ENCODE measurements around the gene FBRSL1. TPM values are rescaled to one million over a fixed set of nuclear protein-coding genes. Genes with fewer than 3 reads are reported as not detected.

The FBRSL1 gene
- total RNA-seq, 3 donors from 2014 or later (not counting 1 experiment from before 2014, with no cell fraction given): 67.5 to 78.0 (median 76.2) TPM

- Histone ChIP-seq H3K27me3 (ENCODE audit: control insufficient read depth, insufficient read depth, low read length) (no peaks in the 10 kb centered on the region), H3K9me3 (ENCODE audit: control insufficient read depth, insufficient read depth, low read length) (no peaks in the 10 kb centered on the region), H3K27ac (ENCODE audit: low read length) (no peak overlapping the region), H3K4me3 (ENCODE audit: low read length) (no peak overlapping the region), H3K4me1 (ENCODE audit: control insufficient read depth, insufficient read depth, low read length) (peaks cover 35% of the 10 kb centered on the region), H3K36me3 (ENCODE audit: control insufficient read depth, insufficient read depth, low read length) (peaks cover 2% of the 10 kb centered on the region)
- H3K27me3 Mint-ChIP-seq (ENCODE audit: low read depth in 2 of 2): no peaks in the 10 kb centered on the region
- H3K9me3 Mint-ChIP-seq: peaks cover 3 to 5% of the 10 kb centered on the region in 2 donors
- intact Hi-C loops (cut with micrococcal nuclease): no loop called here
- 93% methylated on average over 9 of the region's 9 CpGs for WGBS (ENCODE audit: insufficient coverage)
- TF ChIP-seq CTCF (IDR thresholded peaks at IDR 0.05): no peak
- no peaks in the 10 kb centered on the region for H3K36me3 Mint-ChIP-seq
- H3K27ac Mint-ChIP-seq: no peak overlapping the region
- ATAC-seq: no peak
- no peak overlapping the region for H3K4me3 Mint-ChIP-seq
- H3K4me1 Mint-ChIP-seq: peaks cover 18 to 34% of the 10 kb centered on the region in 2 donors
- no peak for DNase-seq
These were observed 51.2 kb downstream of the FBRSL1 start for GRCh38 chr12:132541200-132541599.

- peaks cover 31% of the 10 kb centered on the region for H3K4me1 ChIP-seq (ENCODE audit: control insufficient read depth, insufficient read depth, low read length)
- ATAC-seq (no peak), DNase-seq (no peak)
- Mint-ChIP-seq H3K4me1 (peaks cover 10 to 26% of the 10 kb centered on the region in 2 donors), H3K9me3 (no peaks in the 10 kb centered on the region), H3K4me3 (no peak overlapping the region), H3K27me3 (ENCODE audit: low read depth in 2 of 2) (no peaks in the 10 kb centered on the region), H3K36me3 (no peaks in the 10 kb centered on the region), H3K27ac (no peak overlapping the region)
- H3K27me3 ChIP-seq (ENCODE audit: control insufficient read depth, insufficient read depth, low read length): no peaks in the 10 kb centered on the region
- H3K9me3 ChIP-seq (ENCODE audit: control insufficient read depth, insufficient read depth, low read length): no peaks in the 10 kb centered on the region
- TF ChIP-seq CTCF (IDR thresholded peaks at IDR 0.05): no peak
- no peak overlapping the region for H3K27ac ChIP-seq (ENCODE audit: low read length)
- intact Hi-C loops (cut with micrococcal nuclease): no loop called here
- WGBS (ENCODE audit: insufficient coverage): 94% methylated on average over 20 of the region's 20 CpGs
- peaks cover 2% of the 10 kb centered on the region for H3K36me3 ChIP-seq (ENCODE audit: control insufficient read depth, insufficient read depth, low read length)
- H3K4me3 ChIP-seq (ENCODE audit: low read length): no peak overlapping the region
These were observed 52.0 kb downstream of the FBRSL1 start for GRCh38 chr12:132541996-132542395.

DNA sequence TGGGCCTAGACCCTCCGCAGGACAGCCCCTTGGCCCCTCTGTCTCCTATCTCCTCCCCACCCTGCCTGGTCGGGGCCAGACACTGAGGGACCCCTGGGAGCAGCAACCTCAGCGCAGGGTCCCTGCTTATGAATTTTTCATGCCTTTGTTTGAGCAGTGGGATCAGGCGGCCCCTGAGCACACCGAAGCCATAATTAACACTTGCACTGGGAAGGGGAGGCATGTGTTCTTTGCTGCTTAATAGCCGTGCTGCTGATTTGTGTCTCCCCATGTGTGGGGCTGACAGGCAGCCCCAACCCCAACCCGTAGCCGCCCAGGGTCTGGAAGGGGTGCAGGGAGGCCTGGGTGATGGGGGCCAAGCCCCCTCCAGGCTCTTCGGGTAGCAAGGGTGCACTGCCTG is 52.7 kb downstream of the FBRSL1 start:
- no peaks in the 10 kb centered on the region for H3K27me3 ChIP-seq (ENCODE audit: control insufficient read depth, insufficient read depth, low read length)
- no peaks in the 10 kb centered on the region for H3K9me3 Mint-ChIP-seq
- H3K27ac ChIP-seq (ENCODE audit: low read length): no peak overlapping the region
- intact Hi-C loops (cut with micrococcal nuclease): no loop called here
- H3K36me3 ChIP-seq (ENCODE audit: control insufficient read depth, insufficient read depth, low read length): peaks cover 2% of the 10 kb centered on the region
- H3K4me1 ChIP-seq (ENCODE audit: control insufficient read depth, insufficient read depth, low read length): peaks cover 24% of the 10 kb centered on the region
- no peak overlapping the region for H3K27ac Mint-ChIP-seq
- TF ChIP-seq CTCF (IDR thresholded peaks at IDR 0.05): no peak
- no peak overlapping the region for H3K4me3 ChIP-seq (ENCODE audit: low read length)
- no peaks in the 10 kb centered on the region for H3K27me3 Mint-ChIP-seq (ENCODE audit: low read depth in 2 of 2)
- no peak for ATAC-seq
- peaks cover 3 to 20% of the 10 kb centered on the region in 2 donors for H3K4me1 Mint-ChIP-seq
- DNase-seq: no peak
- no peaks in the 10 kb centered on the region for H3K9me3 ChIP-seq (ENCODE audit: control insufficient read depth, insufficient read depth, low read length)
- no peak overlapping the region for H3K4me3 Mint-ChIP-seq
- H3K36me3 Mint-ChIP-seq: no peaks in the 10 kb centered on the region
- WGBS (ENCODE audit: insufficient coverage): 93% methylated on average over 9 of the region's 9 CpGs

Measured in natural killer cell (primary cell).